ENCODE data around the gene NPIPA1.
A peak's percentile ranks its signal among the peaks of the same experiment; 100 is the strongest.
"Not testable (repeated sequence)": the region's sequence is repeated elsewhere in the genome, so short reads cannot be mapped to it uniquely, and the experiment has no call there.

Gene NPIPA1

GRCh38 chr16:14955546-14956231 is 18.4 kb downstream of the NPIPA1 start:
- no peaks in the 10 kb centered on the region for H3K9me3 ChIP-seq (replicated peaks in 1 of 11)
- no peak overlapping the region for H3K27ac ChIP-seq
- H3K9ac ChIP-seq, result no peak overlapping the region
- TF ChIP-seq Cebpa-rat (IDR thresholded peaks at IDR 0.05), result no peak
- H3K4me1 ChIP-seq, result 0 out of 20 replicates have a peak, but pooled peaks cover 0 to 5% (median 0%) of the 10 kb centered on the region in 10 experiments
- H3K4me3 ChIP-seq, result no peak overlapping the region
- H3K36me3 ChIP-seq, result no peaks in the 10 kb centered on the region
- H4K20me1 ChIP-seq, result no peaks in the 10 kb centered on the region
- no peaks in the 10 kb centered on the region for H3K27me3 ChIP-seq
- no peak overlapping the region for H3K4me2 ChIP-seq

GRCh38 chr16:14957576-14958322 is 20.5 kb downstream of the NPIPA1 start:
- H3K4me1 ChIP-seq, result 0 out of 20 replicates have a peak, but pooled peaks cover 0 to 5% (median 0%) of the 10 kb centered on the region in 10 experiments
- no peak overlapping the region for H3K4me2 ChIP-seq
- H3K27ac ChIP-seq, result no peak overlapping the region
- no peaks in the 10 kb centered on the region for H3K27me3 ChIP-seq
- no peaks in the 10 kb centered on the region for H4K20me1 ChIP-seq
- H3K9me3 ChIP-seq (replicated peaks in 1 of 11), result no peaks in the 10 kb centered on the region
- no peaks in the 10 kb centered on the region for H3K36me3 ChIP-seq
- H3K4me3 ChIP-seq, result no peak overlapping the region
- TF ChIP-seq Cebpa-rat (IDR thresholded peaks at IDR 0.05), result no peak
- no peak overlapping the region for H3K9ac ChIP-seq

- no peak overlapping the region for H3K9ac ChIP-seq
- H3K4me2 ChIP-seq, result no peak overlapping the region
- no peaks in the 10 kb centered on the region for H3K9me3 ChIP-seq (replicated peaks in 1 of 11)
- no peak overlapping the region for H3K4me3 ChIP-seq
- H4K20me1 ChIP-seq, result no peaks in the 10 kb centered on the region
- no peaks in the 10 kb centered on the region for H3K36me3 ChIP-seq
- no peaks in the 10 kb centered on the region for H3K27me3 ChIP-seq
- 0 out of 20 replicates have a peak, but pooled peaks cover 0 to 5% (median 0%) of the 10 kb centered on the region in 10 experiments for H3K4me1 ChIP-seq
- H3K27ac ChIP-seq, result no peak overlapping the region
- TF ChIP-seq Cebpa-rat (IDR thresholded peaks at IDR 0.05), result no peak
Measured at GRCh38 chr16:14958323-14958600, 21.0 kb downstream of the NPIPA1 start.

GRCh38 chr16:14958970-14959369 is 21.7 kb downstream of the NPIPA1 start:
- 0 out of 20 replicates have a peak, but pooled peaks cover 0 to 5% (median 0%) of the 10 kb centered on the region in 10 experiments for H3K4me1 ChIP-seq
- no peak for TF ChIP-seq Cebpa-rat (IDR thresholded peaks at IDR 0.05)
- no peaks in the 10 kb centered on the region for H3K36me3 ChIP-seq
- no peak overlapping the region for H3K9ac ChIP-seq
- H3K9me3 ChIP-seq (replicated peaks in 1 of 11), result no peaks in the 10 kb centered on the region
- no peaks in the 10 kb centered on the region for H4K20me1 ChIP-seq
- H3K4me2 ChIP-seq, result no peak overlapping the region
- no peaks in the 10 kb centered on the region for H3K27me3 ChIP-seq
- no peak overlapping the region for H3K27ac ChIP-seq
- no peak overlapping the region for H3K4me3 ChIP-seq

- Histone ChIP-seq H3K4me1 (0 out of 20 replicates have a peak, but pooled peaks cover 0 to 5% (median 0%) of the 10 kb centered on the region in 10 experiments), H3K9ac (no peak overlapping the region), H4K20me1 (no peaks in the 10 kb centered on the region), H3K36me3 (no peaks in the 10 kb centered on the region), H3K27me3 (no peaks in the 10 kb centered on the region), H3K27ac (no peak overlapping the region), H3K4me2 (no peak overlapping the region), H3K9me3 (replicated peaks in 1 of 11) (no peaks in the 10 kb centered on the region), H3K4me3 (no peak overlapping the region)
- TF ChIP-seq Cebpa-rat (IDR thresholded peaks at IDR 0.05), result no peak
Measured at GRCh38 chr16:14961405-14962186, 24.4 kb downstream of the NPIPA1 start.

- TF ChIP-seq Cebpa-rat (IDR thresholded peaks at IDR 0.05), result no peak
- no peaks in the 10 kb centered on the region for H3K36me3 ChIP-seq
- 0 out of 20 replicates have a peak, but pooled peaks cover 0 to 5% (median 0%) of the 10 kb centered on the region in 10 experiments for H3K4me1 ChIP-seq
- no peak overlapping the region for H3K9ac ChIP-seq
- H3K9me3 ChIP-seq (replicated peaks in 1 of 11), result no peaks in the 10 kb centered on the region
- H3K4me2 ChIP-seq, result no peak overlapping the region
- H3K27me3 ChIP-seq, result no peaks in the 10 kb centered on the region
- H4K20me1 ChIP-seq, result no peaks in the 10 kb centered on the region
- H3K27ac ChIP-seq, result no peak overlapping the region
- H3K4me3 ChIP-seq, result no peak overlapping the region
Measured at GRCh38 chr16:14963281-14964173, 26.3 kb downstream of the NPIPA1 start.

GRCh38 chr16:14965328-14965727 is 28.1 kb downstream of the NPIPA1 start:
- Histone ChIP-seq H3K9me3 (replicated peaks in 1 of 11) (no peaks in the 10 kb centered on the region), H3K4me2 (no peak overlapping the region), H3K36me3 (no peaks in the 10 kb centered on the region), H4K20me1 (no peaks in the 10 kb centered on the region), H3K4me3 (no peak overlapping the region), H3K27ac (no peak overlapping the region), H3K9ac (no peak overlapping the region), H3K27me3 (no peaks in the 10 kb centered on the region), H3K4me1 (no peaks in the 10 kb centered on the region)
- no peak for TF ChIP-seq Cebpa-rat (IDR thresholded peaks at IDR 0.05)

- not testable (repeated sequence) for H3K9ac ChIP-seq; H4K20me1 ChIP-seq; H3K4me1 ChIP-seq; H3K27ac ChIP-seq; H3K27me3 ChIP-seq; H3K9me3 ChIP-seq (replicated peaks in 1 of 11); H3K4me3 ChIP-seq; H3K36me3 ChIP-seq; H3K4me2 ChIP-seq
Measured at GRCh38 chr16:14969795-14970194, 32.6 kb downstream of the NPIPA1 start.

GRCh38 chr16:14971621-14972228 is 34.5 kb downstream of the NPIPA1 start:
- H3K9ac ChIP-seq; H3K27me3 ChIP-seq; H3K27ac ChIP-seq; H3K4me2 ChIP-seq; H3K9me3 ChIP-seq (replicated peaks in 1 of 11); H3K4me3 ChIP-seq; H3K36me3 ChIP-seq: not testable (repeated sequence)
- peaks cover 6 to 18% (median 14%) of the 10 kb centered on the region in 10 experiments for H3K4me1 ChIP-seq
- peaks cover 10 to 18% (median 12%) of the 10 kb centered on the region in 11 experiments; a peak in 21 of 22 replicates for H4K20me1 ChIP-seq

- not testable (repeated sequence) for H3K27me3 ChIP-seq
- H3K9ac ChIP-seq, result peak overlapping the region in 6 of 11 experiments; percentile 80 to 94 (median 90); a peak in 8 of 22 replicates
Measured at GRCh38 chr16:14973785-14974322, 36.6 kb downstream of the NPIPA1 start.

GRCh38 chr16:14974331-14974655 is 37.0 kb downstream of the NPIPA1 start:
- peak overlapping the region; percentile 86 to 100 (median 92) for H3K4me2 ChIP-seq
- H3K9ac ChIP-seq, result peak overlapping the region; percentile 80 to 94 (median 90); a peak in 20 of 22 replicates
- peaks cover 0 to 11% (median 0%) of the 10 kb centered on the region in 11 experiments; a peak in 6 of 22 replicates for H3K36me3 ChIP-seq
- not testable (repeated sequence) for H3K9me3 ChIP-seq (replicated peaks in 1 of 11); H3K27me3 ChIP-seq
- H3K4me3 ChIP-seq, result peak overlapping the region; percentile 70 to 86 (median 76)
- H3K27ac ChIP-seq, result peak overlapping the region in 8 of 11 experiments; percentile 70 to 91 (median 87); a peak in 11 of 22 replicates
- H3K4me1 ChIP-seq, result peaks cover 21 to 42% (median 34%) of the 10 kb centered on the region in 10 experiments
- peaks cover 24 to 43% (median 34%) of the 10 kb centered on the region in 11 experiments for H4K20me1 ChIP-seq

More at GRCh38 chr16:14973785-14974322, 36.6 kb downstream of the NPIPA1 start:
- peaks cover 19 to 38% (median 29%) of the 10 kb centered on the region in 11 experiments for H4K20me1 ChIP-seq
- H3K4me1 ChIP-seq, result peaks cover 17 to 37% (median 30%) of the 10 kb centered on the region in 10 experiments
- peak overlapping the region; percentile 70 to 86 (median 76); a peak in 19 of 20 replicates for H3K4me3 ChIP-seq
- not testable (repeated sequence) for H3K36me3 ChIP-seq; H3K27ac ChIP-seq; H3K9me3 ChIP-seq (replicated peaks in 1 of 11)
- H3K4me2 ChIP-seq, result peak overlapping the region; percentile 86 to 100 (median 92); a peak in 21 of 22 replicates
